Esophagus squamous epithelium (tissue), 5 donors: ENCODE results near the gene METTL9. TPM values are rescaled to one million over a fixed set of nuclear protein-coding genes. Genes with fewer than 3 reads are reported as not detected.

Experiments used
- DNase-seq: peaks from one replicate; lab custom pipeline; 2025; lab: John Stamatoyannopoulos, UW
- H3K27ac ChIP-seq, 4 donors: fragments of 200-600 bp; sonication (generic); one replicate each; pipeline ENCODE4 v1.5.1; 2016 to 2019; ENCODE audit warnings: mild to moderate bottlenecking in 1 of 4
- H3K27me3 ChIP-seq, 4 donors: fragments of 200-600 bp; sonication (generic); 1 replicate in 3 of 4; 2 replicates in 1 of 4; pipeline versions ENCODE4 v1.5.1 to v1.6.0; 2017 to 2021; ENCODE audit warnings: antibody characterized with exemption in 1 of 4
- H3K36me3 ChIP-seq, 3 donors: fragments of 200-600 bp; sonication (generic); one replicate each; pipeline ENCODE4 v1.5.1; 2016 to 2019
- H3K4me1 ChIP-seq, 3 donors: fragments of 200-600 bp; sonication (generic); one replicate each; pipeline ENCODE4 v1.5.1; 2017 to 2019
- H3K4me3 ChIP-seq, 4 donors: fragments of 200-600 bp; sonication (generic); 1 replicate in 3 of 4; 2 replicates in 1 of 4; pipeline ENCODE4 v1.5.1; 2016 to 2019; ENCODE audit warnings: mild to moderate bottlenecking in 2 of 4, moderate library complexity in 1 of 4
- H3K9me3 ChIP-seq, 3 donors: fragments of 200-600 bp; sonication (generic); one replicate each; pipeline ENCODE4 v1.5.1; 2016 to 2019
- POLR2A ChIP-seq, 4 donors: fragments of 450-650 bp; IDR thresholded peaks; one replicate each; pipeline ENCODE4 v1.6.1; 2017; ENCODE audit warnings: antibody characterized with exemption in 4 of 4, mild to moderate bottlenecking in 4 of 4, moderate library complexity in 3 of 4
- WGBS, 2 donors: methylation state at CpG; one replicate each; pipeline ENCODE4 v1.1.5; 2018; 5-methylcytosine and 5-hydroxymethylcytosine counted together
- intact Hi-C: fragments of 100-400 bp; cut with DNase I; formaldehyde crosslinking; loops from one replicate; pipeline ENCODE4 v1.15.0; 2022
- total RNA-seq, 4 donors: library from RNA; depleted of rRNA; stranded (reverse); fragments of >200 nt; gene quantifications; one replicate each; pipeline ENCODE4 v1.1.0, GENCODE V29; 2016
- TF ChIP-seq, protein P1 (sequence below), 6 experiments: fragments of 450-650 bp in 4 of 6; fragments of 200-600 bp in 2 of 6; sonication (generic) in 2 of 6; IDR thresholded peaks; one replicate each; pipeline ENCODE4 v1.5.1; 2016 to 2019; ENCODE audit warnings: antibody characterized with exemption in 6 of 6, mild to moderate bottlenecking in 4 of 6, moderate library complexity in 4 of 6
- donor health status: DM: yes; HTN: yes; CAD: no.

The METTL9 gene
- total RNA-seq, 4 donors from 2014 or later = 82.3 to 169 (median 140) TPM

DNA sequence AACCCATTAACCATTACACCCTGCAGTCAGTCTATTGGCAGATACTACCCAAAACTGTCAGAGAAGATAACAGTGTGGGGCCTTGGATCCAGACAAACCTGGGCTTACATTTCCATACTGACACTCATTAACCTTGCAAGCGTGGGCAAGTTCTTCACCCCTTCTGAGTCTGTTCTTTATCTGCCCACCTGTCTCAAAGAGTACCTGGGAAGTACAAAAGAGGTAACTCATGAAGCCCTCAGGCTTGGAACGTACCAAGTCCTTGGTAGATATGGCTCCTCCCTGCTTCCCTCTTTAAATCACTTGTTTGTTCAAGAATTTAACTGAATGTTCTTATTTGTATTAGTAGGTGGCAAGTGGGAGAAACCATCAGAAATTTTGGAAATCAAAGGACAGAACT lies 55.5 kb downstream of the METTL9 start:
- Histone ChIP-seq H3K4me3 (no peak overlapping the region), H3K27me3 (no peaks in the 10 kb centered on the region), H3K4me1 (peaks cover 5 to 52% (median 13%) of the 10 kb centered on the region in 3 donors), H3K36me3 (peaks cover 0 to 17% (median 0%) of the 10 kb centered on the region in 3 donors), H3K9me3 (no peaks in the 10 kb centered on the region), H3K27ac (peak overlapping the region in 1 of 4 donors; percentile 46)
- intact Hi-C loops = no loop called here
- no peak for DNase-seq
- TF ChIP-seq POLR2A (IDR thresholded peaks at IDR 0.05) = no peak
- TF ChIP-seq, protein P1, sequence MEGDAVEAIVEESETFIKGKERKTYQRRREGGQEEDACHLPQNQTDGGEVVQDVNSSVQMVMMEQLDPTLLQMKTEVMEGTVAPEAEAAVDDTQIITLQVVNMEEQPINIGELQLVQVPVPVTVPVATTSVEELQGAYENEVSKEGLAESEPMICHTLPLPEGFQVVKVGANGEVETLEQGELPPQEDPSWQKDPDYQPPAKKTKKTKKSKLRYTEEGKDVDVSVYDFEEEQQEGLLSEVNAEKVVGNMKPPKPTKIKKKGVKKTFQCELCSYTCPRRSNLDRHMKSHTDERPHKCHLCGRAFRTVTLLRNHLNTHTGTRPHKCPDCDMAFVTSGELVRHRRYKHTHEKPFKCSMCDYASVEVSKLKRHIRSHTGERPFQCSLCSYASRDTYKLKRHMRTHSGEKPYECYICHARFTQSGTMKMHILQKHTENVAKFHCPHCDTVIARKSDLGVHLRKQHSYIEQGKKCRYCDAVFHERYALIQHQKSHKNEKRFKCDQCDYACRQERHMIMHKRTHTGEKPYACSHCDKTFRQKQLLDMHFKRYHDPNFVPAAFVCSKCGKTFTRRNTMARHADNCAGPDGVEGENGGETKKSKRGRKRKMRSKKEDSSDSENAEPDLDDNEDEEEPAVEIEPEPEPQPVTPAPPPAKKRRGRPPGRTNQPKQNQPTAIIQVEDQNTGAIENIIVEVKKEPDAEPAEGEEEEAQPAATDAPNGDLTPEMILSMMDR (IDR thresholded peaks at IDR 0.05) = no peak
- WGBS, 2 donors = 28 to 73% methylated on average over 2 of the region's 2 CpGs

DNA sequence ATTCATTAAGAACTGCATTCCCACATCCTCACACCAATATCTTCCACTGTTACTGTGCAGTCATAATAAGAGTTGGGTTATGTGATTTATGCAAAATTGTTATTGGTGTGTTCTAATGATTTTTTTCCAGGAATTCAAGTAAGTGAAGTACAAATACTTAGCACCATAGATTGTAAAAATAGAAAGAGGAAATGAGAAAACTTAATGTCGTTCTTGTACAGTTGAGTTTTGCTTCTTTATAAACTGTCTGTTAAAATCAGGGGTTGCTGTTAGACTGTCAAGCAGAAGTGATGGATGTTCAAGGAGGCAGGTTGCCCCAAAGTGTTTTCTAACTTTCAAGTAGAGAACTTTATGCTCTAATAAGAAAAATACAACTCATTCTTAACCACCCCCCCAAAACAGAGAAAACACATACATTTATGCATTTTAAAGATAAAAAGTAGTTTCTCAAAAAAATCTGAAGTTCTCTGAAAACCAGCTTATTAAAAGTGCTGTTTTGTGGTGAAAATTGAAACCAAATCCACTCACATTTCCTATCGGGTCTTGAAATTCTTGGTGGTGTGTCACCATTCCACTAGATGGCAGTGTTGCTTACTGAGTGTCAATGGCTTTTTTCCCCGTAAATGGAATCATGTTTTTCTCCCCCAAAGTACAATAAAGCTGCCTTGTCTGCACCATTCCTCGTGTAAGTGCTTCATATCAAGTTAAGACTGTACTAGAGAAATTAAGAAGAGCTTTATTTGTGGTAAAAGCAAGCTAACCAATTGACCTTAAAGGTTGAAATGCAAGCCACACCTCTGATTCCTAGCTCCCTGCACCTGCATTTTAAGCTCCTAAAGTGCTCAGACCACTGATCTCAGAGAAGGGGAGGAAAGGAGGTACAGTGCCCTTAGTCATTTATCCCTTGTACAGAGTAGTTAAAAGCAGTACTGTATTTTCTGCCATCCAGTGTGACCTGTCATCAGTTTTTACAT lies 57.7 kb downstream of the METTL9 start:
- WGBS, 2 donors = 5 to 12% methylated on average over 4 of the region's 4 CpGs
- Histone ChIP-seq H3K9me3 (no peaks in the 10 kb centered on the region), H3K36me3 (peaks cover 0 to 17% (median 0%) of the 10 kb centered on the region in 3 donors), H3K27me3 (no peaks in the 10 kb centered on the region), H3K4me3 (no peak overlapping the region), H3K27ac (peak overlapping the region in 1 of 4 donors; percentile 13), H3K4me1 (peaks cover 5 to 40% (median 13%) of the 10 kb centered on the region in 3 donors)
- TF ChIP-seq, protein P1 (IDR thresholded peaks at IDR 0.05) = peak; percentile 53 to 81 (median 72)
- TF ChIP-seq POLR2A (IDR thresholded peaks at IDR 0.05) = no peak
- intact Hi-C loops = no loop called here
- no peak for DNase-seq

DNA sequence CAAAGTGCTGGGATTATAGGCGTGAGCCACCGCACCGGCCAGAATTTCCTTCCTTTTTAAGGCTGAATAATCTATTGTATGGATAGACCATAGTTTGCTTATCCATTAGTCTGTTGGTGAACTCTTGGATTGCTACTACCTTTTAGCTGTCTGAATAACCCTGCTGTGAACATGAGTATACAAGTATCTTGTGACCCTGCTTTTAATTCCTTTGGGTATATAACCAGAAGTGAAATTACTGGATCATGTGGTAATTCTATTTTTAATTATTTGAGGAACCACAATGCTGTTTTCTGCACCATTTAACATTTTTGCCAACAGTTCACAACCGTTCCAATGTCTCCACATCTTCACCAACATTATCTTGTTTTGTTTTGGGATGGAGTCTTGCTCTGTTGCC lies 59.7 kb downstream of the METTL9 start:
- peaks cover 0 to 7% (median 0%) of the 10 kb centered on the region in 4 donors for H3K27me3 ChIP-seq
- H3K4me3 ChIP-seq = no peak overlapping the region
- no peak for DNase-seq
- H3K9me3 ChIP-seq = no peaks in the 10 kb centered on the region
- peaks cover 0 to 17% (median 0%) of the 10 kb centered on the region in 3 donors for H3K36me3 ChIP-seq
- peaks cover 8 to 34% (median 12%) of the 10 kb centered on the region in 3 donors for H3K4me1 ChIP-seq
- H3K27ac ChIP-seq = no peak overlapping the region
- TF ChIP-seq POLR2A (IDR thresholded peaks at IDR 0.05) = no peak
- TF ChIP-seq, protein P1 (IDR thresholded peaks at IDR 0.05) = no peak
- intact Hi-C loops = no loop called here
- WGBS, 2 donors = 81 to 85% methylated on average over 4 of the region's 4 CpGs

DNA sequence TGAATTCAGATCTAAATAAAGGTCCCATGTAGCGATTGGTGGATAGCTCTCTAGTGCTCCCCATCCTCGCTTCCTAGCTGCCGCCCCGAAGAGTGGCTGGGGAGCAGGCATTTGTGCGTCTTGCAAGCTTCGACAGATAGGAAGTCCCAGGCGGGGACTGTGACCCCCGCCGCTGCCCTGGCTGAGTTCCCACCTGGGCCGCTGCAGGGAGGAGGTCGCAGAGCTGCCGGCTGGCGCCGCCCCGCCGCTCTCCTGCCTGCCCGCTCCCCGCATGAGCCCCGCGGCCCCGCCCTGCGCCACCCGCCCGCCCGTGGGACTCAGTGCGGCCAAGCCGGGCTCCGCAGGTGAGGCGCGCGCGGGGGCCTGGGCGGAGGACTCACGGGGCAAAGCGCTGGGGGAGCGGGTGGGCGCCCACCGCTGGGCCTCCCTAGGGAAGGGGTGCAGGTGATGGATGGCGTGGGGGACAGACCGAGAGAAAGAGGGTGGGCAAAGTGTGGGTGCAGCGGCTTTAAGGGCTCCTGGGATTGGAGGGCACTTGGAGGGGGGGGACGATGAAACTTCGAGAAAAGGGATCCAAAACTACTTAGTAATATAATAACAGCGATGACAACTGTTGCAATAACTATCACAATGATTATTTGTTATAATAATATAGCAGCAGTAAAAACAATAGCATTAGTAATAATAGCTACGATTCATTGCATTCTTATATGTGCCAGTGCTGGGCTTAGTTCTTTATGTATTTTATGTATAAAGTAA lies 64.7 kb downstream of the METTL9 start, which contains the start of gene OTOA:
Gene OTOA, plus strand, starts transcription at position 80 of the 759 bp plus-strand sequence. CDS start 14,547 bp downstream, outside the sequence.
- TF ChIP-seq POLR2A (IDR thresholded peaks at IDR 0.05) = no peak
- TF ChIP-seq, protein P1 (IDR thresholded peaks at IDR 0.05) = no peak
- no peaks in the 10 kb centered on the region for H3K36me3 ChIP-seq
- H3K4me3 ChIP-seq = peak within 1 kb of the TSS in 3 of 4 donors; percentile 19 to 60 (median 40)
- WGBS, 2 donors = 15 to 30% methylated on average over 8 to 9 of the region's 45 CpGs
- peaks cover 0 to 32% (median 0%) of the 10 kb centered on the region in 4 donors for H3K27me3 ChIP-seq
- peaks cover 0 to 9% (median 8%) of the 10 kb centered on the region in 3 donors for H3K4me1 ChIP-seq
- H3K27ac ChIP-seq = no peak within 1 kb of the TSS
- H3K9me3 ChIP-seq = no peaks in the 10 kb centered on the region
- intact Hi-C loops = no loop called here
- no peak for DNase-seq
